ENCODE data around the gene HAGHL.
"Not testable (repeated sequence)": the region's sequence is repeated elsewhere in the genome, so short reads cannot be mapped to it uniquely, and the experiment has no call there.

Gene HAGHL

DNA sequence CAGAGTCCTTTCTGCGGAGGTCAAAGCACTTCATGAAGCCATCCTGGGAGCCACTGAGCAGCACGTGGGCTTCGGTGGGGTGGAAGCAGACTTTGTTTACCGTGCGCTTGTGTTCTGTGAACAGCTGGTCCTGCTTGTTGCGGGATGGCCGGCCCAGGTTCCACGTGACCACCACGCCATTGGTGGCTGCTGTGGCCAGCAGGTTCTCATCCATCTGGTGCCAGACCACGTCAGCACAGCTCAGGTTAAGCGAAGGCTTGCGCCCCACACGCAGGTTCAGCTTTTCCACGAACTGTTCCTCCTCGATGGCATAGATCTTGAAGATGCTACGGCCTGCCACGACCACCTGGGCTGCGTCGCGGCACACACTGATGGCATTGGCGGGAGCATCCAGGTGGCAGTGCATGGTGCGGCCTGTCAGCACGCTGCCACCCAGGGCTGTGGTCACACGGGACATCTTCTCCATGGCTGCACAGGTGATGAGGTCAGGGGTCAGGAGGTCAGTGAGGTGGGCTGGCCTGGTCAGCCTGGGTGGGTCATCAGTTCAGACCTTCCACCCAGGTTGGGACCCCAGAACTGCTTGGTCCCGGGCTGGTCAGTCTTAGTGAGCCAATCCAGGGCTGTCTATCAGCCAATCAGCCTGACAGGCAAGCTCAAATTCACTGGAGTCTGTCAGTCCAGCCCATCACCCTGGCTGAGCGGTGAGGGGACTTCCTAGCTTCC, 37.6 kb upstream of the HAGHL start:
- DNase-seq, result no peak

GRCh38 chr16:691242-691641, 35.7 kb upstream of the HAGHL start:
- not testable (repeated sequence) for DNase-seq

DNA sequence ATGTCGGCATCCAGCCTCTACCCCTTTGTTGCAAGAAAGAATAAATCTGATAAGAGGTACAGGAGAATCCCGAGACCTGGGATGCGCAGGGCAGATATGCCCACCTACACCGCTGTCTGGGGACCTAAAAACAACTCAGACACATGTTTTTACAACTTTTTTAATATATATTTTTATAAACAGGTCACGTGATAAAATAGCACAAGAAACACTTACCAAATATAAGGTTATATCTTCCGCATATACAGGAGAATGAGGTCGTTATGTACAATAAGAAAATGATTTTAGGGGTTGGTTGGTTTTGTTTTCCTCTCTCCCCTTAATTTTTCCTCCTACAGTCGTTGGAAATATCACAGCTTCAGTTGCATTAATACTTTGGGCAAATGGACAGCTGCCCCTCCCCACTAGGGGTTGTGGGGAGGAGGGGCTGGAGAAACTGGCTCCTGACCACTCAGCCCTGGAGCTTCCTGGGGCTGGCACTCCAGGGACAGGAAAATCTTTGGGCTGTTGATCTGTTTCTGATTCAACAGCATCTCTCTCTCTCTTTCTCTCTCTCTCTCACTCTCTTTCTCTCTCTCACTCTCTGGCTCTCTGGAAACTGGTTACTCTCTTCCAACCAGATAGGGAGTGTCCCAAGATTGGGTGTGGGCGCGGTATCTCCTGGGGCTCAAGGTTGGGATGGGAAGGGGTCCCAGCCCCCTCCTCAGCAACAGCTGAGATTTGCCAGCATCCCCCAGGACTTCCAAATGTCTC, 34.4 kb upstream of the HAGHL start:
- no peak for DNase-seq

DNA sequence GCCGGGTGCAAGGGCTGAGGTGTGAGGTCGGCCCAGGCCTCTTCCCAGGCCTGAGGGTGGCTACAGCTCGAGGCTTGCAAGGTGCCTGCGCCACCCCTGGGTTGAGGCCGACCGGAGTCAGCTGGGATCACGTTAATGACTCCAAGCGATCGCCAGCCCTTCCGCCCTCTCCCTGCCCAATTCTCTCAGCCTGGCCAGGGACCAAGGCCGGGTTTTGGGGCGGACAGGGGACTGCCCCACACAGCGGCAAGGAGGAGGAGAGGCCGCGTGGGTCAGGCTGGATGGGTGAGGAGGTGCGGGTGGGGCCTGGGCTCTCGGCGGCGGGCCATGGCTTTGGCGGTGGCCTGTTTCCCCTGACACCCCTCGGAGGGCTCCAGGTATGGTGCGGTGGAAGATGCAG, 33.5 kb upstream of the HAGHL start:
- DNase-seq, result no peak

DNA sequence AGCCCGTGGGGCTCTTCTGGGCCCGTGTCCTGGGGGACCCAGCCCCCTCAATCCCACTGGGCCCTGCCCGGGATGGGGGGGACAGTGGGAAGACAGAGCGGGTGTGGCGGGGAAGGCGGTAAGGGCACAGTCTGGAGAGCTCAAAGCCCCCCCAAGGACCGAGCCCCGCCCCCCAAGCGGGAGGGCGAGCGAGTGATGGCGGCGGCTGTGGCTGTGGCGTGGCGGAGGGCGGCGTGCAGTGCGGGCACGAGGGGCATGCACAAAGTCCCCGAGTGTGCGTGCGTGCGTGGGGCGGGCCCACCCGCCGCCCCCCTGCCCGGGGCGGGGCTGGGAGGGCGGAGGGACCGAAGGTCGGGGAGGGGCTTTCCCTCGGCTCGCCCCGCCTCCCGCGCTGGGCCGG, 33.1 kb upstream of the HAGHL start:
- peak in 1 of 2 experiments; percentile 30 for DNase-seq

DNA sequence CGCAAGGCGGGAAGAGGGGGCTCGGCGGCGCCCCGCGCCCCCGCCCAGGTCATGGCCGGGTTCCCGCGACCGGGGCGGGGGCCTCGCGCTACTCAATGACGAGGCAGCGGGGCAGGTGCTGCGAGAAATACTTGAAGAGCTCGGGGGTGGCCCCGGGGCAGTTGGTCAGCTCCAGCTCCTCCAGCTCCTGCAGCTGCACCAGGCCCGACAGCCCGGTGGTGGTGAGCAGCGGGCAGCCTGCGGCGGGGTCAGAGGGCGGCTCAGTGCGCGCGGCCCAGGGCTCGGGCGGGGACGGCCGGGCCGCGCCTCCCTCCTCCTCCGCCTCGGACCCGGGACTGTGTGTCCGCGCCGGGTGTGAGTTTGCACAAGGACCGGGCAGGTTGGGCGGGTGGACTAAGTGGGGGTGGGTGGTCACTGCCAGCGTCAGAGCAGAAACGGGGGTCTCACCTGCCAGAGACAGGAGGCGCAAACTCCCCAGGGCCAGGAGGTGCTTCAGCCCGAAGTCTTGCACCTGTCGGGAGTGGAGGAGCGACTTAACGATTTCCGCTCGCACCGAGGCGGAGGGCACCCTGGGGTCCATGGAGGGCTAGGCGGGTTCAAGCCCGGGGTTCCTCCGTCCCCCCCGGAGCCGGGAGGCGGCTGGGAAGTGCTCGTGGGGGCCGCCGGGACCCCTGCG, 32.6 kb upstream of the HAGHL start:
- DNase-seq, result no peak

DNA sequence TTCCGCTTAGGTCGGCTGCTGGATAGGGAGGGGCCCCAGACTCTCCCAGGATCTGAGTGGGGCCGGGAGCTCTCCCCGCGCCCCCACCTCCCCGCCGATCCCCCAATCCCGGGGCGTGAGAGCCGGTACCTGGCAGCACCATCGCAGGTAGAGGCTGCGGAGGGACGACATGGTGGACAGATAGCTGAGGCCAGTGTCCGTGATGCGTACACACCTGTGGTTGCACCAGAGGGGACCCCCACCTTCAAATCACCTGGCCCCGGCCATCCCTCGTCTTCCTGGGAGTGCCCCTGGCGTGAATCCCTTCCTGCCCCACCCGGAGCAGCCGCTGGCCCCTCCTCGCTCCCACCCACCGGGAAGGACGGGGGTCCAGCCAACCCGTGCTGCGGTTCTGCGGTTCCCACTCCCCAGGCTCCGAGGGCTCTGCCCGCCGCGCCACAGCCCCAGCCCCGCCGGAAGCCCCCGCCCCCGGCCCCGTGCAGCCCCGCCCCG, 32.0 kb upstream of the HAGHL start:
- DNase-seq, result no peak

DNA sequence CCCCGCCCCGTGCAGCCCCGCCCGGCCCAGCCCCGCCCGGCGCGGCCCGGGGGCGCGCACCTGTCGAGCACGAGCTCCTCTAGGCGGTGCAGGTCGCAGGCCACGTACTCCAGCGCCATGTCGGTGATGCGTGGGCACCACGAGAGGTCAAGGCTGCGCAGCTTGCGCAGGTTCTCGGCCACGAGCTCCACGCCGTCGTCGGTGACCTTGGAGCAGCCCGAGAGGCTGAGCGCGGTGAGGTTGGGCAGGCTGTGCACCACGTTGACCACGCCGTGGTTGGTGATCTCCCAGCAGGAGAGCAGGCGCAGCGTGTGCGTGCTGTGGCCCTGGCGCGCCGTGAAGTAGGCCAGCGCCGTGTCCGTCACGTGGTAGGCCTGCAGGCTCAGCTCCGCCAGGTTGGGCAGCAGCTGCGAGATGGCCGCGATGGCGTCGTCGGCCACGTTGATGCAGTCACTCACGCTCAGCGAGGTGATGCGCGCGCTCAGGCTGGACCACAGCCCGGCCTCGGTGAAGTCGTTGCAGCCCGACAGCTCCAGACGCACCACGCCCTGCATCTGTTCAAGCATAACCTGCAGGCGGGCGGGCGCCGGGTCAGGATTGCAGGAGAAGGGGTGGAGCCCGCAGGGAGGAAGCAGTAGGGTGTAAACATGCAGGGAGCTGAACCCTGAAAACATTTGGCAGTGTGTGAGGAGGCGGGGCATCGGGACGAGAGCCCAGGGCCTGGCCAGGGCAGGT, 31.4 kb upstream of the HAGHL start:
- DNase-seq, result peak; percentile 67 to 72

DNA sequence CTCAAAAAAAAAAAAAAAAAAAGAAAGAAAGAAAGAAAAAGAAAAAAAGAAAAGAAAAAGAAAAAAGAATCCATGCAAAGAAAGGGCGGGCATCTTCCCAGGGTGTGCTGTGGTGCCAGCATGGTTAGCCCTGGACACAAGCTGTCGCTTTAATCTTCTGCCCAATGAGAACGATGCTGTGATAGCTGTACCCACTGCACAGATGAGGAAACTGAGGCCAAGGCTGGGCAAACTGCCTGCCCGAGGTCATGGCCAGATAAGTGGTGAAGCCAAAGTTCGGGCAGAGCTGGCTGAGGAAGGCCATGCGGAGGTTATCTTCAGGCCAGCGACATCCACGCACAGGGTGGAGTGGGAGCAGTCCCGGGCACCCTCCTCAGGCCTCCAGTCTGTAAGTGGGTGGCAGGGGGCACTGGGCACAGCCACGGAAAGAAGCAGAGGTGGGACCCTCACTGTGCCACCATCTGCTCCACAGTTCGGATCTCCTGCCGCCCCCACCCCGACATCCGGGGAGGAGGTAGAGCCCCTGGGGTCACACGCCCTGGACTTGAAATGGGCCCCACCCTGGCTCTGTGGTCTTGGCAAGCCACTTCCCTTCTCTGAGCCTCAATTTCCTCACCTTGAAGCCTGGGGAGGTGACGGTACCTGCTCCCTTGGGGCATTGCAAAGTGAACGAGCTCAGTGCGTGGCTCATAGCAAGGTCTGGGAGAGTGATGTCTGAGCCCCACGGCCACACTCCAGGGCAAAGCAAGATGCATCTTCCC, 27.8 kb upstream of the HAGHL start:
- no peak for DNase-seq

GRCh38 chr16:700684-701584, 26.0 kb upstream of the HAGHL start:
- DNase-seq, result peak in 1 of 2 experiments; percentile 59

DNA sequence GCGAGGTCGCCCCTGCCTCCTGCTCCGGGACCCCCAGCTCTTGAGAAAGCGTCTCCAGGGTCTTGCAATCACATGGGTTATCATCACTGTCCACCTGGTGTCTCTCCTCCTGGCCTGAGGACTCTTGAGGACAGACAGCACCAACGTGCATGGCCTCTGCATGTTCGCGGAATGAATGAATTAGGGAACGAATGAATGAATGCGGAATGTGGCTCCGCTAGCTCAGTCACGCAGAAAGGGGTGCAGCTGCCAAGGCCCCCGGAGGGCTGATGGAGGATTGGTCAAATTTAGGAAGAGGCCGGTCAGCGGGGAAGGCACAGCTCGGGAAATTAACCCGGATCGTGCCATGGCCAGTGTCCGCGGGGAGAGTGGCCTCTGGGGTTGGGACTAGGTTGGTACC, 24.6 kb upstream of the HAGHL start:
- DNase-seq, result no peak

GRCh38 chr16:703406-703805, 23.5 kb upstream of the HAGHL start:
- DNase-seq, result no peak

DNA sequence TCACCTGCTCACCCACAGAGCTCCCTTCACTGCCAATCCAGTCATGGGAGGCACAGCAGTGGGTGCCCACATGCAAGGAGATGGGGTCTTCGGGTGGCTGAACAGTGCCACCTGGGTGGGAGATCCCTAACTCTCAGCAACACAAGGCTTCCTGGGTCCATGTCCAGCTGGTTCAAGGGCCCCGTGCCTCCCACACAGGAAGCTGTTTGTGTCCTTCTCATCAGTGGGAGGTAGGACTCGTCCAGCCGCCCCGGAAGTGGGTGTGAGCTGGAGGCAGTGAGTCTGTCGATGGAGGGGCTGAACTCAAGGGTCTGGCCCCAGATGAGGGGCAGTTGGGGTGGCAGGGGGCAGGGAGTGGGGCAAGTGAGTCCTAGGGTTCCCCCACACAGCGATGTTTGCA, 22.9 kb upstream of the HAGHL start:
- DNase-seq, result no peak

DNA sequence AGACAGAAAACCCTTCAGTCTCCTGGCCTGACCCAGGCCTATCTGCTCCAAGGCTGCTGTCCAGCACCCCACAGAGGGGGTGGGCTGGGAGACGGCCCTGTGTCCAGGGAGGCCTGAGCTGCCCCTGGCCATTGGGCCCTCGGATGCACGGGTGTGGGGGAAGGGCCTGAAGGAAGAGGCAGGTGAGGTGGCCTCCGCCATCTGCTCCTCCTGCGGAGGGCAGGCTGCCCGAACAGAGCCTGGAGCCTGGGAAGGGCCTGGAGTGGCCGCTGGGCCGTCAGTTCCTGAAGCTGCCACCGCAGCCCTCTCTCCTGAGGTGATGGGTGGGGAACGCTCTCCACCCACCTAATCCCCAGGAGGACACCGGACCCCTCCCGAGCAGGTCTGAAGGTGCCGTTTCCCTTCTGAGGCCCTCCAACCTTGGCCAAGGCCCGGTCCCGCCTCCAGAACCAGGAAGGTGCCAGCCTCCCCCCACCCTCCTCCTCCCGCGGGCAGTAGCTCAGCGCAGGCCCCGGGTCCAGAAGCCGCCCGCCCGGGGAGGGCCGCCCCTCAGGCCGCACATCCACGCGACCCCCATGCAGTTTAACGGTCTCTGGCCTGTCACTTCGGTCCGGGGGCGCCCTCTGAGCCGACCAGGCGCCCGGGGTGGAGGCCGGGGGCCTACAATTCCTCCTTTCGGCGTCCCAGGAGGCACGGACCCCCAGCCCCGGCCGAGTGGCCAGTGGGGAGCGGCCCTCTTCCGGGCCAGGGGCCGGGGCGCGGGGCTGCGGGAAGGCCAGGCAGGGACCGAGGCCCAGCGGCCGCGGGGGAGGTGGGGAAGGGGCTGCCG, 22.1 kb upstream of the HAGHL start:
- no peak for DNase-seq

GRCh38 chr16:705431-706188, 21.3 kb upstream of the HAGHL start, which contains the start of gene FBXL16:
TSS of gene FBXL16 (minus strand) at chr16:705801. CDS start at chr16:697405, 8,396 bp downstream.
- DNase-seq, result no peak

GRCh38 chr16:706189-707061, 20.5 kb upstream of the HAGHL start:
- no peak for DNase-seq

DNA sequence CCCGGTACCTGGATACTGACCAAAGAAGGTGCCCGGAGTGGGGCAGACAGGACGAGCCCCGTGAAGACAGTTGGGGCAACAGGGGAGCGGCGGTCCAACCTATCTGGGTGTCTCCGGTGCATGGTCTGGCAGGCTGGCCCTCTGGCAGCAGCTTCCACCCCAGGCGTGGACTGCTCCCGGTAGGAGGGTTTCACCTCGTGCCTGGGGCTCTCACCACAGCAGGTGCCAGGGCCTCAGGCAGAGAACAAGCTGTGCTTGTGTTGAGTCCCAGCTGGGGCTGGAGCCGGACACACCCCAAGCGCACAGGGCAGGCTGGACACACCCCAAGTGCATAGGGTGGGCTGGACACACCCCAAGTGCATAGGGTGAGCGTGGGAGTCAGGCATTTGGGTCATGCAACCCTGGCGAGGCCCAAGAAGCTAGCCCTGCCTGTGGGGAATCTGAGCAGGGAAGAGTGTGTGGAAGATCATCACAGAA, 19.8 kb upstream of the HAGHL start:
- DNase-seq, result no peak

- no peak for DNase-seq
Measured at GRCh38 chr16:708019-708418, 18.9 kb upstream of the HAGHL start.
